GM18907 (cell line): Measurements from ENCODE around the gene RAB9B.
A peak's percentile ranks its signal among the peaks of the same experiment; 100 is the strongest.
"Not testable (repeated sequence)": the region's sequence is repeated elsewhere in the genome, so short reads cannot be mapped to it uniquely, and the experiment has no call there.

ENCODE experiments used
- ATAC-seq: cut with Tn5 transposase; IDR thresholded peaks from one replicate; pipeline ENCODE4 v1.9.1; 2021; ENCODE audit warnings: mild to moderate bottlenecking, moderate library complexity; ENCODE audit not compliant: unreplicated experiment

RAB9B gene, protein sequence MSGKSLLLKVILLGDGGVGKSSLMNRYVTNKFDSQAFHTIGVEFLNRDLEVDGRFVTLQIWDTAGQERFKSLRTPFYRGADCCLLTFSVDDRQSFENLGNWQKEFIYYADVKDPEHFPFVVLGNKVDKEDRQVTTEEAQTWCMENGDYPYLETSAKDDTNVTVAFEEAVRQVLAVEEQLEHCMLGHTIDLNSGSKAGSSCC

DNA sequence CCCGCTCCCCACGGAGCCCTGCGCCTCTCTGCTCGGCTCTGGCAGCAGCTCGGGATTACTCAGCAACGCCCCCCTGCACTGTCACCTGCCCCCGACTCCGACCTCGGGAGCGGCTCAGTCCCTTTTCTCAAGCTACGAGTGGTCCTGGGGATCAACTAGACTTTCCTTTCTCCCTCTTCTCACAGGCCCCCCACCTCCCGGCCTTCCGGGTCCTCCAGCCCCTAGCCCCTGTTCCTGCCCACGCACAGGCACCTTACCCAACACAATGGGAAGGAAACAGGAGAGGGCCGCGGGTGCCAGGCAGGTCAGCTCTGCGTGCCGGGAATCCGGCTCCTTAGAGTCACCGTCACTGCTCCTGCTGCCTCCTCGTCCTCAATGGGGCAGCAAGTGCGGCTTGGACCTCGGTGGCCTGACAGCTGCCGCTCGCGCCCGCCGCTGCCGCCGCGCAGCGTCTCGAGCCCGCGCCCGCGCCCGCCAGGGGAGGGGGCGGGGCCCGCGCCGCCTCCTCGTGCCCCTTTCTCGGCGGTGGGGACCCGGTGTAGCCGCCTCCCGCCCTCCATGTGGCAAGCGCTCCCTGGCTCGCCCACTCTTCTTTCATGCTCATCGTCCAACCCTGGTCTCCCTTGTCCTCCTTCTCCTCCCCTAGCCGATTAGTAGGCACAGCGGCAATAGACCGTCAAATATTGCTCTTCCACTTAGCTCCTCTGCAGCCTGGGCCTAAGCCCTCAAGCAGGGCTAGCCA is at the start of gene RAB9B:
TSS of gene RAB9B (minus strand) at position 455 of the 742 bp plus-strand sequence. CDS start 6,473 bp downstream, outside the sequence.
- peak; percentile 87 for ATAC-seq

DNA sequence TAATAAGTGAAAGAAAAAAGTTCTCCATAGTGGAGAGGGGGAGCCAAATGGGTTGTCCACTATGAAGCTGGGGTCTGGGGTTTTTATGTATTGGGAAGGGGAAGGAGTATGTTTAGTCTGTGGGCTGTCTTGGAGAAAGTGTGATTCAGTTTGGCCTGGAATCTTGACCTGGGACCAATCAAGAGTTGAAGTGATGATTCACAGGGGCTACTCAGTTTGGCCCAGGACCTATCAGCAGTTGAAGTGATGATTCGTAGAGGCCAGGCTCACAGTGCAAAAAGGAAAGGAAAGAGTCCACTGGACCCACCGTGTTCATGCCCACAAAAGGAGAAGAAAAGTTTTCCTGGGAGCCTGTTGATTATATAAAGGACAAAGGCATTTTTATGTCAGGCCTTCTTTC is 47.3 kb upstream of the RAB9B start:
- no peak for ATAC-seq

DNA sequence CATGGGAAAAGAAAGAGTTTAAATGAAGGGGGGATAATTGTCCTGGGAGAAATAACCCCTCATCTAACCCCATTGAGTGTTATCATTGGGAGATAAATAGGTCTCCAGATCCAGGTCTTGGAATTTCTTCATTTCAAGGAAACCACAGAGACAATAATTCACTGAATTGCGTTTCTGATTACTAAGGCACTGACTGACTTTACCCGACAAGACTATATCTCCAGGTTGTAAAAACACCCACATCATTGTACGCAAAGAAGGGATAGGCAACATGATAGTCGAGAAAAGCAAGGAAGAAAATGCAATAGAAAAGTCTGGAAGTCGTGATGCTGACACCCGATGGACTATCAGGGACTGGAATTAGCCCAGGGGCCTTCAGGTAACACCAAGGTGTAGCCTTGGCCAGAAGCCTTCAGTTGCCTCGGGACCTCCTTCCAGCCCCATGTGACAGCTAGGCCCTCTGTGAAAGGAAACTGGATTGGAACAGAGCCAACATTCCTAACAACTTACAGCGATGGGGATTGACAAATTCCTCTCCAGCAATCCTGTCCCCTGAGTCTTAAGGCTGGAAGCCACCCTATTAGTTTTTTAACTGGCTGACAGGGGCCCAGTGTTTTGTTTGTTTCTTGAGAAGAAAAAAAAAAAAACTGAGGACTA is 46.5 kb upstream of the RAB9B start:
- no peak for ATAC-seq

DNA sequence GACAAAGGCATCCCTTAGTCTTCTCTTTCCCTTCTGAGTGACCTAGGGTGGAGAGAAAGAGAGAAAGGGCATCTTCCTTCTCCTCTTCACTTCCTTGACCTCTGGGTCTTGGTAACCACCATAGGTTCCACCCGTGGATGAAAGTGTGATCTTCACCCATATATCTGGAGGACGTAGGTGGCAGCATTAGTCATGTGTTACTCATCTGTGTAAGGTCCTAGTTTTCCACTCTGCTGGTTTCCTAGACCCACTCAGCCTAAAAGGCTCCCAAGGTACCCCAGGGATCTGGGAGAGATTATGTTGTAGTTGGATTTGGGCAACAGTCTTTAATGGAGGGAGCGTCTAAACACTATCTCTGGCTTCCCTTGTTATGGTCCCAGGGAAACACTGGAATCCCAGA is 45.5 kb upstream of the RAB9B start:
- no peak for ATAC-seq

DNA sequence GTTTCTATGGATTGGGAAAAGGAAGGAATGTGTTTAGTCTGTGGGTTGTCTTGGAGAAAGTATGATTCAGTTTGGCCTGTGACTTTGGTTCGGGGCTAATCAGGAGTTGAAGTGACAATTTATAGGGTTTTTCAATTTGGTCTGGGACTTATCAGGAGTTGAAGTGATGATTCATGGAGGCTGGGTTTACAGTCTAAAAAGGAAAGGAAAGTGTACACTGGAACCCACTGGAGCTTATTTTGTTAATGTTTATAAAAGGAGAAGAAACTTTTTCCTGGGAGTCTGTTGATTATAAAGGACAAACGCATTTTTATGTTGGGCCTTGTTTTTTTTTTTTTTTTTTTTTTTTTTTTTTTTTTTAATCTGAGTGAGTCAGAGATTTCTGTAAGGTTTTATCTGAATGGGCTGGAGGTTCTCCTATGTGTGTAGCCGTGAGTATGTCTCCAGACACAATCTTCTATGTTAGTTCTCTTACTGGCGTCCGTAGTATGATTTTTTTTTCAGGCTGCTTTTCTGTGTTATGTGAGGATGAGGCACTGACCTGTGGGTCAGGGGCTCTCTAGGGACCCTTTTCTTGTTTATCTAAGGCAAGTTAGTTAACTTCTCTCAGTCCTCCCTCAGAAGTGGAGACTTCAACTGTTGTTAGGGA is 33.0 kb upstream of the RAB9B start:
- no peak for ATAC-seq

DNA sequence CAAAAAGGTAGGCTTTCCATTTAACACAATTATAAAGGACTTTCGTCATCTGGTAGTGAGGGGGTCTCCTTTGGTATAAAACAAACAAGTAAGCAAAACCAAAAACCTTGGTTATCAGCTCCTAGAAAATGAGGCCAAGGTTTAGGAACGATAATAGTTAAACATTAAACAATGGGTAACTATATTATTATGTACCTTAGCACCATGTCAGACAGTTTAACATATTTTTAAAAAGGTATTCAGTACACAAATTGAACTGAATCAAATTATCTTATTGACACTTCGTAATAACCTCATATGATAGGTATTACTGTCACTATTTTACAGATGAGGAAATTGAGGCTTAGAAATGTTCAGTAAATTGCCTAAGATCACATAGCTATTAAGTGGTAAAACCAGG is 32.1 kb upstream of the RAB9B start:
- ATAC-seq, result no peak

DNA sequence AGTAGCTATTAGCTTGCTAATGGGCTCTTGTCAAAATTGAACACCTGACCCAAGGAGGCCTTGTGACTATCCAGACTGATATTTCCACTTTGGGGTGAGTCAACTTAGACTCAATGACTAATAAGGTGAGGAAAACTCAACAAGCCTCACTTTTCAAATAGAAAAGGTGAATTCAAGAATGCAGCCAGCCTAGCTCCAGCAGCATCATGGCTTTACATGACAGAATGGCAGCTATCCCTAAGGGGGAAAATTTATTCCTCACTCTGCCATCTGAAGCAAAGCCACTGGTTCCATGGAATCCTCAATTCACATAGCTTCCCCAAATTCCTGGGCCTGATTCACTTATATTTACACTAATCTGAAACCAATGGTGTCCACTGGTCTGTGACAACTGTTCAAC is 29.1 kb upstream of the RAB9B start:
- no peak for ATAC-seq

DNA sequence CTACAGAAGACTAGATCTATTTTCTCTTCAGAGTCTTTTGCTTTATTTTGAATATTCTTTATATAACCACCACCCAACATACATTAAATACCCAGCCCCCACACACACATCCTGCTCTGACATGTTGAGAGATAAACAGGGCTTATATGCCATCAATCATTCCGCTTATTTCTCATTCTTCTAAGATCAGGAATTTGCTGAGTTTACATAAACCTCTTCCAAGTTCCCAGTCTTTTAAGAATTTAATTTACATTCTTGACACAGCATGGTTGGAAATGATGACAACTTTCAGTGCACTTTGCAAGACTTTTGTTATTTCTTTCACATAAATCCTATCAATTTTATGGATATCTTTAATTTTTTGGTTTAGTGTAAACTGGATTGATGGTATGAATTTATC is 17.5 kb upstream of the RAB9B start:
- no peak for ATAC-seq

DNA sequence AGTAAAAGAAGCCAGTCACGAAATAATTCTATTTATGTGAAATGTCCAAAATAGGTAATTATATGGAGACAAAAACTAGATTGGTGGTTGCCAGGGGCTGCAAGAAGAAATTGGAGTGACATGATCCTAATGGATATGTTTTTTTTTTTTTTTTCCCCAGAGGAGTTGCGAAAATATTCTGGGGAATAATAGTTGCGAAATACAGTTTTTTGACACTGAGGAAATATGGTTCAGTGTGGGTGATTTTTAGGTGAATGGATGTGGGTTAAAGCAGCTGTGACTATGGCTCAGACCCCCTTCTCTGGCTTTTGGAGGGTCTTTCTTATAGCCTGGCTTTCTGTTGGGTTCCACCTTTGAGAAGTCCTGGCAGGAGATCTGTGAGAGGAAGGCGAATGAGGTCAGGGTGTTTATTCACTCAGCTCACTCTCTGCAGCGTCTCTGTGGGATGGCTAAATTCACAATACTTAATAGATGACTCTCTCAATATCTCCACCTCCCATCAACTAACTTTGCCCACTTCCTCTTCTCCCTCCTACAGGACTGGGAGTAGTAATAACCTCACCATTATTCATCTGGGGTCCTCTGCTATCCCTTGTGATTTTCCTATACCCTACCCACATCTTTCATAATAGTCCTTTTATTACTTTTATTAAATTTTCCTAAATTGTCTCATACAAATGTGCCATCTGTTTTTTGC is 15.3 kb upstream of the RAB9B start:
- no peak for ATAC-seq

DNA sequence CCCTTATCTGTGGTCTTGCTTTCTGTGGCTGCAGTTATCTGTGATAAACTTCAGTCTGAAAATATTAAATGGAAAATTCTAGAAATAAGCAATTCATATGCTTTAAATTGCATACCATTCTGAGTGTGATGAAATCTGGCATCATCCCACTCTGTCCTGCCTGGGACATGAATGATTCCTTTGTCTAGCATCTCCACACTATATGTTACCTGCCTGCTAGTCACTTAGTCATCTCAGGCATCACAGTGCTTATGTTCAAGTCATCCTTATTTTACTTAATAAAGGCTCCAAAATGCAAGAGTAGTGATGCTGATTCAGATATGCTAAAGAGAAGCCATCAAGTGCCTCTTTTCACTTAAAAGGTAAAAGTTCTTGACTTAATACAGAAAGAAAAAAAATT is 14.3 kb upstream of the RAB9B start:
- ATAC-seq, result no peak

DNA sequence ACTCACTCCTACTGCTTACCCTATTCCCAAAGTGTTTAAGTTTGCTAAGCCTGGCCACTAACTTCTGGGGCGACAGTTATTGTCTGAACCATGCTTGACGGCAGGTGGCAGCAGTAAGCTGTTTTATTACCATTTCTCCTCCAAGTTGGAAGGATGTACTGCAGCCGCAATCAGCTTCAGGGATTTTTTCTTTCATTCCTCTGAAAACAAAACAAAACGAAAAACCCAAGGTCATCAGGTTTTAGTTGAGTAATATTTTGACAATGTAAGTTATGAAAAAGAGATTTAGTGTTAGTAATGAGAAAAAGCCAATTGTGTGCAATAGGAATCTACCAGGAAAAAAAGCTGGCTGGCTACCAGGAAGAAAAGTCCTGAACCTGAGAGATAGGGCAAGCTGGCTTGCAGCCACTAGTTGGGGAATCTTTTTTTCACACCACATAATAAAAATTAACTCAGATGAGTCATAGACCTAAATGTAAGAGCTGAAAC is 13.2 kb upstream of the RAB9B start:
- peak; percentile 88 for ATAC-seq

DNA sequence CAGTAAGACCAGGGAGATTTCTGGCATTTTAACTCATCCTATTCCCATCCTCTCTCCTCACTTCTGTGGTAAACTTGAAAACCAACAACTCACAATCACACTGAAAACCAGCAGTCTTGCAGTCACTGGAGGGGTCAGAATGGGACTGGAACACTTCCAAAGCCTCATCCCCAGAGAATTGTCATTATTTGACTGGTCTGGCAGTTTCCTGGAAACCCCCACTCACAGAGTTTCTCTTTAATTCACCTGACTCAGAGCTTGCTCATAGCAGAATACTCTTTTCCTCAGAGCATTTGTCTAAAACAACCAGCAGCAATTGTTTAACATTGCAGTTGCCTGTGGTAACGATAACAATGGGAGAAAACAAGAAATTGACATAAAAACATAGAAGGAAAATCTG is 7.3 kb upstream of the RAB9B start:
- no peak for ATAC-seq

DNA sequence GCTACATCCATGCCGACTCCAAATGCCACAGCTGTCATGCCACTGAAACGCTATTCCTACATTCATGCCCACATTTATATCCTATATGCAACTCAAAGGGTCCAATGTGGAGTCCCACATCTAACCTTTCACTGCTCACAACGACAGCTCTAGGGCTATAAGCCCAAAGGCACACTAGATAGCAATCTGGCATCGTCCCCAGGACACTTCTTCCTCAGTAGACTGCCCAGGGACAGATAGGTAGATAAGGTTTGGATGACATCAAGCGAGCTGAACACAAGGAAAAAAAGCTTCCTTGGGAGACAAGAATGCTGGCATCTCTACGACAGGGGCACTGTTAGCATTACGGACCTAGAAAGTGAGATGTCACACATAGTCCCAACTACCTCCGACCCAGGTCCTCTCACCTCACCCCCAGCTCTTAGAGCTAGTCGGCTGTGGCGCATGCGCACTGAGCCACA is 685 bp downstream of the RAB9B start:
- no peak for ATAC-seq

DNA sequence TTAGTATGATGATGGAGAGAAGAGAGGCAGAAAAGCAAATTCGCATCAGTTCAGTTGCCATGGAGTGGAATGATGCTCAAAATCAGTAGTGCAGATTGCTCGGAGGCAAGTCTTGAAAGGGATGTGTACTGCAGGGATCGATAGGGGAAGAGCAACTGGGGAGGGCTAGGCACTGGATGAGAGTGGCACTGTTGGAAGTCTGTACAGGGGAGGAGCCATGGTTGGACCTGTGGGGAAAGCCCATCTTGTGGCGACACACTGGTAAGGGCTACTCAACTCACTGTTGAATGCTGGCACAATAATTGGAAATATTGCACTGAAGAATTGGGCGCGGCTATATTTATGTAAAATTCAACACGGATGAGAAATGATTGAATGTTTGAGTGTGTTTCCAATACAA is 1.2 kb downstream of the RAB9B start:
- no peak for ATAC-seq

DNA sequence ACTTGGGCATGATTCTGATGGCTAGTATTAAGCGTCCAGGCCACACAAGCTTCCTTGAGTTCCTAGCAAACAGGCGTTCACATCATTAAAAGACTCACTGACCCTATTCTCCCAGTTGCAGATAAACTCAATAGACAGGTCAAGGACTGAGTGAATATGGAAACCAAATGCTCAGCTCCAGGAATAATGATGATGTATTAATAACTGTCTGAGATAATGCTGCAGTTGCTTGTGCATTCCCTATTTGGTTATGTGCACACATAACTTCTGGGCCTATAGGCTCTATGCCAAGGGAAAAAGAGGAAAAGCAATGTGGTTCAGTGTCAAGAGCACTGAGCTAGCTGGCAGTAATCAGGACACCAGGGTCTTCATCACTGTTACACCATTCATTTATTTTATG is 3.5 kb downstream of the RAB9B start:
- no peak for ATAC-seq

DNA sequence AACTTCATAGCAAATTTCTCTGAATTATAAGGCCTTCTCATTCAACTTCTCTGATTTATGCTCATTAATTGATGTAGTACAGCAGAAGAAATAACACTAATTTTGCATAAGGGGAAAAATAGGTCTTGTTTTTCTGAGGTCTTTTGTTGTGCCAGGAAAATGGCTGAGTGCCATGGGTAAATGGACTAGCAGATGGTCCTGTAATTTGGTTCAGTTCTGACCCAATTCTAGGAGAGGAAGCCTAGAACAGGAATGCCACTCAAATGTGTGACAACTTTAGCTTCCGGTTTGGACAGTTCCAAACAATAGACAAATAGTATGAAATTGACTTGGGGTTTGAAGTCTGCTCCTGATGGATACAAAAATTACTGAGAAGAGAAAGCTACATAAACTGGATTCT is 6.2 kb downstream of the RAB9B start:
- no peak for ATAC-seq

DNA sequence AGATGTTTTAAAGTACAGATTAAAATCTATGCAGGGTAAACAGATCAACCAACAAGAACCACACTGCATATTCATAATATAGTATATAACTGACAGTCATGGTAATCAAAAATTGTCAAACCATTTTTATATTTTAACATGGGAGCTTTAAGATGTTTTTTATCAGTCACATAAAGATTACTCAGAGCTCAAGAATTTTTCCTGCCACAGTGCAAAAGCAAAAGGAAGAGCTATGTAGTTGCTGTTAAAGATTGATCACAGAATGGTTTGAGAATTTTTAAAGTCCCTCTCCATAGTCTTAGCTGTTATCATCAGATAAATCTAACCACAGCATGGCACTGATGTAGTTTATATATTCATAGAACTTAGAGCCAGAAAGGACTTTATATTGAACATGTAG is 8.5 kb downstream of the RAB9B start:
- no peak for ATAC-seq

DNA sequence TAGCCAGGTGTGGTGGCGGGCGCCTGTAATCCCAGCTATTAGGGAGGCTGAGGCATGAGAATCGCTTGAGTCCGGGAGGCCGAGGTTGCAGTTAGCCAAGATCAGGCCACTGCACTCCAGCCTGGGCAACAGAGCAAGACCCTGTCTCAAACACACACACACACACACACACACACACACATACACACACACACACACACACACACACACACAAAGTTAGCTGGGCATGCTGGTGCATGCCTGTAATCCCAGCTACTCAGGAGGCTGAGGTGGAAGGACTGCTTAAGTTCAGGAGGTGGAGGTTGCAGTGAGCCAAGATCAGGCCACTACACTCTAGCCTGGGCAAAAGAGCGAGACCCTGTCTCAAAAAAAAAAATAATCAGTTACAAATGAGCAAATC is 11.3 kb downstream of the RAB9B start:
- ATAC-seq, result not testable (repeated sequence)

DNA sequence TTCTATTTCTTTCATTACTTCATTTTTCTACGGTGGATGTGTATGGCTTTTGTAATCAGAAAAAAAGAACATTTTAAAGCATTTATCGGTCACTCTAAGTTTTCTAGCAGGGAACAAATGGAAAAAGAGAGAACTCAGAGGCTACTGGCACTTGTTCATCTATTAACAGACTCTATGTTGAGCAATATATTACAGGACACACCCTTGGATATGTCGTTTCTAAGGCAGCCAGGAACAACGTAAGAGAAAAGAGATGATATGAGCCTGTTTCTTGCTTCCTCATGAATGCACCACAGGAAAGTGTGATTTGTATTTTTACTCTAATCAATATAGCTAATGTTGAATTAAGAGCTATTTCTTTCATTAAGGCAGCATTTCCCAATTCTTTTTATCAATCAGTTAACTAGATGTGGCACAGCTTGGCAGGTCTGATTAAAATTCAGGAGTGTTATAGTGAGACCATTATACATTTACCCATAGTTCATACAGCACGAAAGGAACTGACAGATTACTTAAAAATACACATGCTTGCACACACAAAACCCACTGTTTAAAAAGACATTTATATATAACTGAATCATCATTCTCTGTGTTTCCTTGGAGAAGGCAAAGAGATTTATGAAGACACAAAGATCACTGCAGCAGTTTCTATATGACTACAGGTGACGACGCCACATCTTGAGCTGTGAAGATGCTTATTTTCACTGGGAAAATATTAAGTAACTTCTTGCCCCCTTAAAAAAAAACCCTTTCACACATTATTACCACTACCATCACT is 13.0 kb downstream of the RAB9B start:
- no peak for ATAC-seq

DNA sequence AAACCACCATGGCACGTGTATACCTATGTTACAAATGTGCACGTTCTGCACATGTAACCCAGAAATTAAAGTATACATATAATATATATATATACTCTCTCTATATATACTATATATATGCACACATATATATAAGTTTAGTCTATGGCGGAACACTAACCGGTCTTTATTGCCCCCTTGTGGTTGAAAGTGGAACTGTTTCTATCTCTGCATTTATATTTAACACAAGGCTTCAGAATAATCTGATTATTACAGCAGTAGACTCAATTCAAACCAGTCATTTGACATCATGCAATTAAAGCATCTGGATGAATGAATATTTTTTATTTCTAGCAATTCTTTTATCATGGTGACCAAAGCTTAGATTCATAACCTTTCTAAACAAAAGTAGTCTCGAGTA is 14.6 kb downstream of the RAB9B start:
- ATAC-seq, result peak; percentile 69
